Smooth muscle cell (in vitro differentiated cells): ENCODE data around the gene NPHP3. TPM values are rescaled to one million over a fixed set of nuclear protein-coding genes. Genes with fewer than 3 reads are reported as not detected.

Experiments
- DNase-seq: peaks from one replicate; lab custom pipeline; 2025; ENCODE audit not compliant: unreplicated experiment; lab: John Stamatoyannopoulos, UW
- H2AFZ ChIP-seq: fragments of 200-600 bp; sonication (generic); 2 replicates; pipeline ENCODE4 v1.6.0; 2016; ENCODE audit warnings: antibody characterized with exemption, low read depth, mild to moderate bottlenecking
- H3F3A ChIP-seq: fragments of 200-600 bp; sonication (generic); 2 replicates; pipeline ENCODE4 v1.6.0; 2017; ENCODE audit warnings: antibody characterized with exemption, low read depth
- H3K27ac ChIP-seq: fragments of 200-600 bp; sonication (generic); 2 replicates; pipeline ENCODE4 v1.5.1; 2016; ENCODE audit warnings: low read depth, mild to moderate bottlenecking
- H3K27me3 ChIP-seq: fragments of 200-600 bp; sonication (generic); 2 replicates; pipeline ENCODE4 v1.6.1; 2016; ENCODE audit warnings: low read depth, mild to moderate bottlenecking
- H3K36me3 ChIP-seq: fragments of 200-600 bp; sonication (generic); 2 replicates; pipeline ENCODE4 v1.5.1; 2016; ENCODE audit warnings: low read depth
- H3K4me1 ChIP-seq: fragments of 200-600 bp; sonication (generic); 2 replicates; pipeline ENCODE4 v1.5.1; 2016; ENCODE audit warnings: low read depth
- H3K4me2 ChIP-seq: fragments of 200-600 bp; sonication (generic); 2 replicates; pipeline ENCODE4 v1.6.0; 2016; ENCODE audit warnings: mild to moderate bottlenecking
- H3K4me3 ChIP-seq: fragments of 200-600 bp; sonication (generic); 2 replicates; pipeline ENCODE4 v1.5.1; 2016; ENCODE audit warnings: mild to moderate bottlenecking
- H3K79me2 ChIP-seq: fragments of 200-600 bp; sonication (generic); 2 replicates; pipeline ENCODE4 v1.6.0; 2016; ENCODE audit warnings: low read depth, mild to moderate bottlenecking
- H3K9ac ChIP-seq: fragments of 200-600 bp; sonication (generic); 2 replicates; pipeline ENCODE4 v1.6.0; 2016; ENCODE audit warnings: low read depth
- H3K9me3 ChIP-seq: fragments of 200-600 bp; sonication (generic); replicated peaks from 2 replicates; pipeline ENCODE4 v1.5.1; 2016; ENCODE audit warnings: low read depth
- H4K20me1 ChIP-seq: fragments of 200-600 bp; sonication (generic); 2 replicates; pipeline ENCODE4 v1.6.0; 2016; ENCODE audit warnings: low read depth
- WGBS: methylation state at CpG from one replicate; pipeline ENCODE4 v1.1.7; 2016; ENCODE audit warnings: low lambda C conversion rate; 5-methylcytosine and 5-hydroxymethylcytosine counted together
- polyA plus RNA-seq: library from polyadenylated mRNA; unstranded; fragments of >200 nt; fragmentation: Nextera tagmentation; extraction: Ambion mirVana; gene quantifications from 2 replicates; pipeline ENCODE4 v1.2.1, GENCODE V29; 2016
- total RNA-seq: library from RNA; depleted of rRNA; stranded (reverse); fragments of >200 nt; gene quantifications from 2 replicates; pipeline ENCODE4 v1.2.3, GENCODE V29; 2014
- TF ChIP-seq, protein P1 (sequence below): fragments of 200-600 bp; sonication (generic); IDR thresholded peaks from 2 replicates; pipeline ENCODE4 v1.5.1; 2017; ENCODE audit warnings: borderline replicate concordance, mild to moderate bottlenecking, antibody characterized with exemption; ENCODE audit not compliant: insufficient read depth, poor library complexity, severe bottlenecking

NPHP3 gene
- total and polyA plus RNA-seq, 2 experiments from 2014 or later = 9.9 to 25.3 TPM

DNA sequence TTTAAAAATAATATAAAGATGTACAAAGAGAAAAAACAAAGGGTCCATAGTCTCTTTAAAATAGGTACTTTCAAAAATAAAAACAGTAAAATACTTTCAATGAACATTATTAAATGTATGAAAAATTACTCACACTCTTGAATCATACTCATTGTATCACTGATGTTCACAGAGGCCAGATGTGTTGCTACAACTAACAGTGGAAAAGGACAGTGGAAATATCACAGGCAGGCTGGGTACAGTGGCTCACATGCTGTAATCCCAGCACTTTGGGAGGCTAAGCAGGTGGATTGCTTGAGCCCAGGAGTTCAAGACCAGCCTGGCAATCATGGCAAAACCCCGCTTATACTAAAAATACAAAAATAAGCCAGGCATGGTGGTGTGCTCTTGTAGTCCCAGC lies 26.8 kb downstream of the NPHP3 start:
- Histone ChIP-seq H3K9me3 (no peaks in the 10 kb centered on the region), H3F3A (no peaks in the 10 kb centered on the region), H3K9ac (no peak overlapping the region), H3K4me3 (no peak overlapping the region), H3K27ac (no peak overlapping the region), H3K27me3 (no peaks in the 10 kb centered on the region), H4K20me1 (no peaks in the 10 kb centered on the region), H3K36me3 (peaks cover 50% of the 10 kb centered on the region), H2AFZ (no peak overlapping the region), H3K4me1 (no peaks in the 10 kb centered on the region), H3K79me2 (no peaks in the 10 kb centered on the region), H3K4me2 (no peak overlapping the region)
- TF ChIP-seq, protein P1, sequence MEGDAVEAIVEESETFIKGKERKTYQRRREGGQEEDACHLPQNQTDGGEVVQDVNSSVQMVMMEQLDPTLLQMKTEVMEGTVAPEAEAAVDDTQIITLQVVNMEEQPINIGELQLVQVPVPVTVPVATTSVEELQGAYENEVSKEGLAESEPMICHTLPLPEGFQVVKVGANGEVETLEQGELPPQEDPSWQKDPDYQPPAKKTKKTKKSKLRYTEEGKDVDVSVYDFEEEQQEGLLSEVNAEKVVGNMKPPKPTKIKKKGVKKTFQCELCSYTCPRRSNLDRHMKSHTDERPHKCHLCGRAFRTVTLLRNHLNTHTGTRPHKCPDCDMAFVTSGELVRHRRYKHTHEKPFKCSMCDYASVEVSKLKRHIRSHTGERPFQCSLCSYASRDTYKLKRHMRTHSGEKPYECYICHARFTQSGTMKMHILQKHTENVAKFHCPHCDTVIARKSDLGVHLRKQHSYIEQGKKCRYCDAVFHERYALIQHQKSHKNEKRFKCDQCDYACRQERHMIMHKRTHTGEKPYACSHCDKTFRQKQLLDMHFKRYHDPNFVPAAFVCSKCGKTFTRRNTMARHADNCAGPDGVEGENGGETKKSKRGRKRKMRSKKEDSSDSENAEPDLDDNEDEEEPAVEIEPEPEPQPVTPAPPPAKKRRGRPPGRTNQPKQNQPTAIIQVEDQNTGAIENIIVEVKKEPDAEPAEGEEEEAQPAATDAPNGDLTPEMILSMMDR = no peak
- 94% methylated on average over 1 of the region's 1 CpG for WGBS
- DNase-seq = no peak

DNA sequence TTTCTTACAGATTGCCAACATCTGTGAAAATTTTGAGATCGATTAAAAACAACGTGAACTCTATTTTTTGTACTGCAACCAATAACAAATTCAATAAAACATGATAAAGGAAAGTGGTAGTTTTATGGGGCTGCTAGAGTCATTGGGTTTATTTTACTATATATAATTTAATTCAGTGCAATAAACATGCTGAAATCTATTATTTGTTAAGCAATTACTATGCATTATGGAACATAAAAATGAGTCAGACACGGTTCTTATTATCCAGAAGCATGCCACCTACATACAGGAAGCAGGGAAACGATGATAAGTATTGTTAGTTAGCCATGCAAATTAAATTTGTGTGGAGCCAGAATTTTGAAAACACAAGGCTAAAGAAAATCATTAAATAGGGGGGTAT lies 27.2 kb downstream of the NPHP3 start:
- Histone ChIP-seq H3K4me1 (no peaks in the 10 kb centered on the region), H3K4me2 (no peak overlapping the region), H4K20me1 (no peaks in the 10 kb centered on the region), H3F3A (no peaks in the 10 kb centered on the region), H3K36me3 (peaks cover 51% of the 10 kb centered on the region), H3K9me3 (no peaks in the 10 kb centered on the region), H2AFZ (no peak overlapping the region), H3K4me3 (no peak overlapping the region), H3K27ac (no peak overlapping the region), H3K27me3 (no peaks in the 10 kb centered on the region), H3K79me2 (no peaks in the 10 kb centered on the region), H3K9ac (no peak overlapping the region)
- DNase-seq = no peak
- TF ChIP-seq, protein P1 = no peak
- 95% methylated on average over 4 of the region's 4 CpGs for WGBS

DNA sequence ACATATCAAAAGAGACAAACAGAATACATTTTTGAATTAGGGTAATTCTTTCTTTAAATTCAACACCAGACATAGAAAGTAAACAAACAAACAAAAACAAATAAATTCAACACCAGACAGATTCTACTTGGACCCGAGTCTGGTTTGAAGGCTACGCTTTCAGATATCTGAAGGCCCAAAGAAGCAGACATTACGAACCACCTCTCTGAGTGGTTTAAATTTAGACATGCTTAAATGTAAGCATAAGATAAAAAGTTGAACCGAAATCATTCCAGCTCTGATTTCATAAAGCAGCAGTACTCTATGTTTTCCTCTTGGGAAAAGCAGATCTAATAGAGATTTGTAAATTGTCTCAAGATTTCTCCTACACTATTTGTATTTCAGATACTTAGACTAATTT lies 32.2 kb downstream of the NPHP3 start:
- H3K27me3 ChIP-seq = no peaks in the 10 kb centered on the region
- H2AFZ ChIP-seq = no peak overlapping the region
- H3K4me1 ChIP-seq = no peaks in the 10 kb centered on the region
- no peaks in the 10 kb centered on the region for H4K20me1 ChIP-seq
- H3K36me3 ChIP-seq = peaks cover 51% of the 10 kb centered on the region
- H3F3A ChIP-seq = peaks cover 2% of the 10 kb centered on the region
- no peak for DNase-seq
- H3K4me2 ChIP-seq = no peak overlapping the region
- no peaks in the 10 kb centered on the region for H3K9me3 ChIP-seq
- H3K27ac ChIP-seq = no peak overlapping the region
- no peaks in the 10 kb centered on the region for H3K79me2 ChIP-seq
- WGBS = 97% methylated on average over 4 of the region's 4 CpGs
- no peak overlapping the region for H3K9ac ChIP-seq
- TF ChIP-seq, protein P1 = no peak
- no peak overlapping the region for H3K4me3 ChIP-seq

DNA sequence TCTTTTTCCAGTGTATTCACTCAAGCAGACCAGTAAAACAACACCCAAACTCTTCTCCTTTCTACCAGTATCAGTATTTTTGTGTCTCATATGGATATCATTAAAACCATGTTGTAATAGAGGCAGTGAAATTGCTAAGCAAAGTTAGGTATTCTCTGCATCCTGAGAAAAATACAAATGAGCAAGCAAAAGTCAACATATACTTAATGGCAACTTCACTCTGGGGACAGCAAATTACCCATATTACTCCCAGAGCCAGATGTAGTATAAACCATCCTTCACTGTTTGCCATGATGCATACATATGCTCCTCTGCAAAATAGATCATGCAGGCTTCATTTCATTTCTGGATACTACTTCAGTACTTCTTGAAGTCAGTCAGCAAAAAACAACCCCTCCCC lies 40.0 kb downstream of the NPHP3 start:
- DNase-seq = no peak
- H3K4me2 ChIP-seq = no peak overlapping the region
- no peaks in the 10 kb centered on the region for H3K79me2 ChIP-seq
- H3K36me3 ChIP-seq = peaks cover 31% of the 10 kb centered on the region
- H3K4me1 ChIP-seq = no peaks in the 10 kb centered on the region
- peaks cover 13% of the 10 kb centered on the region for H3F3A ChIP-seq
- H2AFZ ChIP-seq = no peak overlapping the region
- no peak overlapping the region for H3K9ac ChIP-seq
- H4K20me1 ChIP-seq = no peaks in the 10 kb centered on the region
- no peaks in the 10 kb centered on the region for H3K9me3 ChIP-seq
- H3K27ac ChIP-seq = no peak overlapping the region
- H3K27me3 ChIP-seq = no peaks in the 10 kb centered on the region
- no peak overlapping the region for H3K4me3 ChIP-seq
- TF ChIP-seq, protein P1 = no peak
